Large intestine (tissue), 3 donors: ENCODE data around the gene FGGY. TPM values are rescaled to one million over a fixed set of nuclear protein-coding genes. Genes with fewer than 3 reads are reported as not detected.
"Not testable (repeated sequence)": the region's sequence is repeated elsewhere in the genome, so short reads cannot be mapped to it uniquely, and the experiment has no call there.

Source experiments
- DNase-seq, 2 donors: peaks; one replicate each; pipeline versions ENCODE4 v3.0.0 to v3.0.0-alpha.2; 2013
- H3K27ac ChIP-seq: one replicate; pipeline ENCODE4 v1.5.1; 2013; ENCODE audit warnings: low read length
- H3K27me3 ChIP-seq: 2 replicates; pipeline ENCODE4 v1.6.1; 2013; ENCODE audit warnings: low read length; ENCODE audit not compliant: control insufficient read depth, insufficient read depth
- H3K36me3 ChIP-seq: 2 replicates; pipeline ENCODE4 v1.6.1; 2013; ENCODE audit warnings: low read length; ENCODE audit not compliant: control insufficient read depth, insufficient read depth
- H3K4me1 ChIP-seq: one replicate; pipeline ENCODE4 v1.6.1; 2013; ENCODE audit warnings: low read length; ENCODE audit not compliant: control insufficient read depth, insufficient read depth
- H3K4me3 ChIP-seq: one replicate; pipeline ENCODE4 v1.5.1; 2013; ENCODE audit warnings: low read length
- H3K9me3 ChIP-seq: one replicate; pipeline ENCODE4 v1.6.1; 2013; ENCODE audit warnings: mild to moderate bottlenecking, low read depth, low read length, moderate library complexity; ENCODE audit not compliant: control insufficient read depth
- WGBS: methylation state at CpG from one replicate; pipeline ENCODE4 v1.1.5; 2013; ENCODE audit warnings: low lambda C conversion rate; ENCODE audit not compliant: insufficient coverage; 5-methylcytosine and 5-hydroxymethylcytosine counted together
- polyA plus RNA-seq: library from polyadenylated mRNA; unstranded; fragments of 120-200 nt; gene quantifications from one replicate; pipeline ENCODE4 v1.2.1, GENCODE V29; 2013

Gene FGGY
- polyA plus RNA-seq, 1 donor, result 17.5 TPM

GRCh38 chr1:59457786-59458185 lies 160.9 kb downstream of the FGGY start:
- Histone ChIP-seq H3K27me3 (no peaks in the 10 kb centered on the region), H3K4me3 (no peak overlapping the region), H3K4me1 (no peaks in the 10 kb centered on the region), H3K9me3 (peaks cover 6% of the 10 kb centered on the region), H3K36me3 (no peaks in the 10 kb centered on the region), H3K27ac (no peak overlapping the region)
- DNase-seq, result no peak
- 100% methylated on average over 1 of the region's 2 CpGs for WGBS

GRCh38 chr1:59458884-59459283 lies 162.0 kb downstream of the FGGY start:
- DNase-seq, result no peak
- Histone ChIP-seq H3K9me3 (peaks cover 6% of the 10 kb centered on the region), H3K36me3 (no peaks in the 10 kb centered on the region), H3K27me3 (no peaks in the 10 kb centered on the region), H3K4me1 (no peaks in the 10 kb centered on the region), H3K27ac (no peak overlapping the region), H3K4me3 (no peak overlapping the region)
- 70% methylated on average over 2 of the region's 2 CpGs for WGBS

- H3K4me3 ChIP-seq, H3K27ac ChIP-seq, H3K27me3 ChIP-seq, H3K4me1 ChIP-seq, H3K9me3 ChIP-seq, DNase-seq, H3K36me3 ChIP-seq: not testable (repeated sequence)
- WGBS, result no CpG with 5 or more reads among the region's 2 CpGs
Observed at GRCh38 chr1:59462942-59463341, 166.0 kb downstream of the FGGY start.

GRCh38 chr1:59465478-59465877 lies 168.6 kb downstream of the FGGY start:
- H3K9me3 ChIP-seq, H3K4me1 ChIP-seq, DNase-seq, H3K27ac ChIP-seq, H3K27me3 ChIP-seq, H3K36me3 ChIP-seq, H3K4me3 ChIP-seq: not testable (repeated sequence)

- H3K4me3 ChIP-seq, result no peak overlapping the region
- WGBS, result no CpG with 5 or more reads among the region's 1 CpG
Observed at GRCh38 chr1:59468828-59469428, 172.0 kb downstream of the FGGY start.

GRCh38 chr1:59471991-59472570 lies 175.2 kb downstream of the FGGY start:
- WGBS, result no CpG with 5 or more reads among the region's 43 CpGs
- not testable (repeated sequence) for H3K27ac ChIP-seq, H3K4me3 ChIP-seq, DNase-seq, H3K27me3 ChIP-seq, H3K36me3 ChIP-seq, H3K4me1 ChIP-seq, H3K9me3 ChIP-seq

More at GRCh38 chr1:59468828-59469428, 172.0 kb downstream of the FGGY start:
- H3K4me1 ChIP-seq, result peaks cover 3% of the 10 kb centered on the region
- H3K36me3 ChIP-seq, result no peaks in the 10 kb centered on the region
- H3K27ac ChIP-seq, result peak overlapping the region; percentile 40
- DNase-seq, result peak; percentile 60 to 71
- peaks cover 8% of the 10 kb centered on the region for H3K9me3 ChIP-seq
- no peaks in the 10 kb centered on the region for H3K27me3 ChIP-seq

GRCh38 chr1:59473831-59474230 lies 176.9 kb downstream of the FGGY start:
- no peaks in the 10 kb centered on the region for H3K27me3 ChIP-seq
- WGBS, result no CpG with 5 or more reads among the region's 3 CpGs

GRCh38 chr1:59474496-59474895 lies 177.6 kb downstream of the FGGY start:
- H3K9me3 ChIP-seq, result peaks cover 8% of the 10 kb centered on the region
- no peaks in the 10 kb centered on the region for H3K27me3 ChIP-seq
- no peak overlapping the region for H3K4me3 ChIP-seq
- H3K4me1 ChIP-seq, result no peaks in the 10 kb centered on the region
- no peak overlapping the region for H3K27ac ChIP-seq
- WGBS, result no CpG with 5 or more reads among the region's 2 CpGs
- DNase-seq, result peak in 1 of 2 donors; percentile 54
- no peaks in the 10 kb centered on the region for H3K36me3 ChIP-seq

More at GRCh38 chr1:59473831-59474230, 176.9 kb downstream of the FGGY start:
- DNase-seq, result no peak
- Histone ChIP-seq H3K4me3 (no peak overlapping the region), H3K36me3 (no peaks in the 10 kb centered on the region), H3K9me3 (peaks cover 8% of the 10 kb centered on the region), H3K27ac (no peak overlapping the region), H3K4me1 (peaks cover 3% of the 10 kb centered on the region)

GRCh38 chr1:59475737-59476136 lies 178.8 kb downstream of the FGGY start:
- no peaks in the 10 kb centered on the region for H3K36me3 ChIP-seq
- H3K27me3 ChIP-seq, result no peaks in the 10 kb centered on the region
- WGBS, result 89% methylated on average over 3 of the region's 4 CpGs
- peaks cover 8% of the 10 kb centered on the region for H3K9me3 ChIP-seq
- DNase-seq, result no peak
- H3K27ac ChIP-seq, result no peak overlapping the region
- H3K4me3 ChIP-seq, result no peak overlapping the region
- peaks cover 9% of the 10 kb centered on the region for H3K4me1 ChIP-seq

GRCh38 chr1:59477286-59477685 lies 180.4 kb downstream of the FGGY start:
- Histone ChIP-seq H3K36me3 (no peaks in the 10 kb centered on the region), H3K9me3 (peaks cover 1% of the 10 kb centered on the region), H3K4me3 (no peak overlapping the region), H3K27ac (no peak overlapping the region), H3K4me1 (peaks cover 9% of the 10 kb centered on the region), H3K27me3 (no peaks in the 10 kb centered on the region)
- no peak for DNase-seq
- WGBS, result 92% methylated on average over 2 of the region's 6 CpGs

GRCh38 chr1:59477867-59478266 lies 181.0 kb downstream of the FGGY start:
- 68% methylated on average over 3 of the region's 4 CpGs for WGBS
- no peak overlapping the region for H3K27ac ChIP-seq
- no peaks in the 10 kb centered on the region for H3K27me3 ChIP-seq
- H3K9me3 ChIP-seq, result no peaks in the 10 kb centered on the region
- H3K4me1 ChIP-seq, result peaks cover 9% of the 10 kb centered on the region
- H3K4me3 ChIP-seq, result no peak overlapping the region
- no peak for DNase-seq
- H3K36me3 ChIP-seq, result no peaks in the 10 kb centered on the region
